GM21825 (cell line): ENCODE data around the gene SLC35E1.

Experiments used
- ATAC-seq: cut with Tn5 transposase; IDR thresholded peaks from one replicate; pipeline ENCODE4 v1.9.1; 2021; ENCODE audit warnings: mild to moderate bottlenecking, moderate library complexity; ENCODE audit not compliant: unreplicated experiment

SLC35E1 gene

DNA sequence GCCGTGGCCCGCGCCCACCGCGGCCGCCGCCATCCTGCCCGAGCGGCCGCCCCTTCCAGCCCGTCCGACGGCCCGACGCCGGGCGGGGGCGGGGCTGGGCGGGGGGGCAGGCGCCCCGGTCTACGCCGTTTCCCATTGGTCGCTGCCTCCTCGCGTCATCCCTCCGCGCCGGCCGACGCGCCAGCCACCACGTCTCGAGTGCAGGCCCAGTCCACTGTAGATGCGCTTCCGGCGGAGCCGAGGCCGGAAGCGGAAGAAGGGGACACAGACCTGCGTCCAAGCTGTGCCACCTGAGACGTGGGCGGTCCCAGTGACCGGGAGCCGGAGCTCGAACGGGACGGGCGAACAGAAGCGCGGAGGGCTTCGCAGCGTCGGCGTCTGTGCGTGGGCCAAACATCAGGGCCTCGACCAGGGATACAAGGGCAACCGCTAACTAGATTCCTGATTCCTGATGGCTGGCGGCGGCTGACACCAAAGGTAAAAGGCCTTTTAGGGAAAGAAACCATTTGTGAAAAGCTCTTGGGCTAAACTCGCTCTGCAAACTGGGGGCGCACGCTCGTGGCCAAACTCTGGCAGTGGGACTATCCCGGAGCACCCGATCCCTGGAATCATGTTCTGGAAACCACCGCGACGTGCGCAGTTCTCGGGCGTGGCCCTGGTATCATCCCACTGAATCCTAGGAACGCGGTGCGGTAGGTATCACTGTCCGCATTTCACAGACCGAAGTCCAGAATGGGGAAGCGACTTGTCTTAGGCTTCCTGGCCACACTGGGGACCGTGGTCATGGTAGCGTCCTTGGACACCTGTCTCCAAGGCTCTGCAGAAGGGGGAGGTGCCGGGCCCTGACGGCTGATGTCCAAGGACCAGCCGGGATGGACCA, at the start of gene SLC35E1:
TSS of gene SLC35E1 (minus strand) at position 84 of the 880 bp plus-strand sequence. CDS start at position 33, 51 bp downstream.
- peak; percentile 72 for ATAC-seq

DNA sequence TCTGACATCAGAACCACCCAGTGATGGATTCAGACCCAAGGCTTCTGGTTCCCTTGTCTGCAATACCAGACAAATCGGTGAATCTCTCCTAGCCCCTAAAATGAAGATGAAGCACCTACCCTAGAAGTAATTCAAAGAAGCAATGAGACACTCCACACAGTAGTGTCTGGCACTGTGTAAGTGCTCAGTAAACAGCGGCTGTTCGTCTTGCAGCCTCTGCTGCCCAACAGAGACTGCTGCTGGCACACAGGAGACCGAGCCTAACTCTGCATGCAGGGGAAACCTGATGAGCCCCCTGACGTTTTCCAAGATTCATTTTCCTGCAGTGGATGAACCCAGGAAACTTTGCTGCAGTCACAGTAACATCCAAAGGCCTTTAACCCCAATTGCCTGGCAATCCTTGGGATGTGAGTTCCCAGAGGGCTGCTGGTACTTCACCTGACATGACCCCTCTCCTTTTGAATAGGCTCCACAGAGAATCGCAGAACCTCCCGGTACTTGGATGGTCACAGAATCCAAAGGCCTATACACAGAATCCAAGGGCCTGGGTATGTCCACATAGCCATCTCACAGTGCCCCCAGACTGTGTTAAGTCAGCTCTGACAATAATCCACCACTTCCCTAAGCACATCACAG, 49.1 kb upstream of the SLC35E1 start:
- no peak for ATAC-seq

DNA sequence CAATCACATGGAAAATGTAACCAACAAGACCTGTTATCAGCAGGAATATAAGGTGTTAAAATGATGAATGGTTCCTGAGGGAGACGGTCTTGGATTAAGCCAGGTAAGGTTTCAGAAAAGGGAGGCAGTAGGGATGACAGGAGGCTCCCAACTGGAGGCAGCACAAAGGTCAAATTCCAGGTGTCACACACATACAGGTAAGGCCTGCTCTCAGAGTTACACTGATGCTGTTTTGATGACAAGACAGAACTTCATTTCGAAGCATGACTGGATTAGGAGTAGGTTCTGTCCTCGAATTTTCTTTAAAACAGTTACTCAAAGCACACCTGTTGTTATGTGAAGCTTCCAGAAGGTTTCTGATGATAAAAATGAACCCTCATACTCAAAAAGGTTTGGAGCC, 48.4 kb upstream of the SLC35E1 start:
- no peak for ATAC-seq

DNA sequence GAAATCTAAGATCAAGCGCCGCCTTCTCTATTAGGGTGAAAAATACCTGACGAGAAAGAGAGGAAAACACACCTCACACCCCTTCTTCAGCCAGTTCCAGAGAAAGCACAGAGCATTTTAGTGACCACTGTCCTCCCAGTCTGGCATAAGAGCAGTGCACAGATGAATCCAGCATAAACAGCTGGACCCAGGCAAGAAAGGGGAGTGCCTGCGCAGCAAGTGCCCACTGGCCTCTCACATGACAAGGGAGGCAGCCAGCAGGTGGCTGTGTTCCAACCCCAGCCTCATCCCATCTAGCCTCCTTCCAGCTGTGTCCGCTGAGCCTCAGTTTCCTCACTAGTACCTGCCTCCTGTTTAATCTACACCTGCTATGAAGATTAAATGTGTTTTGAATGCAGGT, 47.8 kb upstream of the SLC35E1 start:
- no peak for ATAC-seq

DNA sequence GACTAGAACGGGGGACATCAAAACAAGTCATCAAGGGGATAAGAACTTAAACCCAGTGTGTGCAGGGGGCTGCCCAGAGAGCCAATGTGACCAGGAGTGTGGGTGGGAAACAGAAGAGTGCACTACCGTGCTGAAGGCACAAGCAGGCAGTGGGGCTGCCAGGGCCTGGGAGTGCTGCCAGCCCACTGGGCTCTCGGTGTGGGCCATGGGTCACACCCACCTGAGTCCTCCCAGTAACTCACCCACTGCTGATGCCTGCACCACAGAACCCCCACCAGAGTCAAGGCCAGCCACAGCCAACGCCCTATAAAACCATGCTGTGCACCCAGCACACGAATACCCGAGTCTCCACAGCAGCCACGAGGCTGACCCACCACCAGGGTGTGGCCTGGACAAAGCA, 47.2 kb upstream of the SLC35E1 start:
- no peak for ATAC-seq

DNA sequence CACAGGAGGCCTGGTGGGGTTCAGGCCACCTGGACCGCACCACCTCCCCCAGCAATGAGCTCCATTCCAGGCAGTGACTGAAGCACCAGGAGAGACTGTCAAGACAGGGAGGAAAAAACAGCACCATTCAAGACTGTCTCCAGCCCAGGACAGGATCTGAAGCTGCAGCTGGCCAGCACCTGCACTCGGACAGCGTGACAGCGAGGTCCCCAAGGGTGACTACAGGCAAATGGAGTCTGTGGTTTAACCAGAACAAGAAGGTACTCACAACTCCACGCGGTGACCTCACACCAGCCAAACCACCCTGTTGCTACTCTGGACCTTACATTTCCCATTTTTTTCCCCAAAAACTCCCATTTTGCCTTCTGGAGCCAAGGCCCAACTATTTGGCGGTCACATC, 46.0 kb upstream of the SLC35E1 start:
- ATAC-seq, result no peak

DNA sequence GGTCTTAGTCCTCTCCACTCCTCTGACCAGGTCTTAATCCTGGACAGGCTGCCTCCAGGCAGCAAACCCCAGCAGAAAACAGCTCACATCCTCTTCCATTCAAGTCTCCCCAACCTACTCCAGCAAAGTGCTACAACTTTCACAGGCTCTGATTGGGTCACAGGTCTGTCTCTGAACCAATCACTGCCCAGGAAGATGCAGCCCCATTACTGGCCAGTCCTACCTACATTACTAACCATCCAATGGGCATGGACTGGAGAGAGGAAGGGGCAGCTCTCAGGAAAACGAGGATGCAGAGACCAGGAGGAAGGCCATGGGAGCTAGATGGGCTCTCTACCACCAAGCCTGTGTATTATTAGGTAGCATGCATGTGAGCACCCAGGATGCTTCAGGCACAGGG, 43.6 kb upstream of the SLC35E1 start:
- ATAC-seq, result no peak

DNA sequence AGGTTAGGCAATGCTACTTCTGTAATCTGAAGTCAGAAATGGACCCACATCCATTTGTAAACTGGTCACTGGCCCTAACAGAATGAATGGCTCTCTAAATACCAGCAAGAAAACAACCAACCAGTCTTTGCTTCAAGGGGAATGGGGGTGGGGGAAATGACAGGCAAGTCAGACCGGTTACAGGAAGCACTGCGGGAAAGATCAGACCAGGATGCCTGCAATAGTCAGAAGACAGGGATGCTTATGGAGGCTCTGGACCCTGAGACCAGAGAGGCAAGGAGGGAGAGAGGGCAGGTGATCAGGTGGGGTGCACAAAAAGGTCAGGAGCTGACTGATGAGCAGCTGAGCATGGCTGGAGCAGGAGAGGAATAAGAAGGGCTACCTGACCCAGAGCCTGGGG, 42.7 kb upstream of the SLC35E1 start:
- no peak for ATAC-seq

DNA sequence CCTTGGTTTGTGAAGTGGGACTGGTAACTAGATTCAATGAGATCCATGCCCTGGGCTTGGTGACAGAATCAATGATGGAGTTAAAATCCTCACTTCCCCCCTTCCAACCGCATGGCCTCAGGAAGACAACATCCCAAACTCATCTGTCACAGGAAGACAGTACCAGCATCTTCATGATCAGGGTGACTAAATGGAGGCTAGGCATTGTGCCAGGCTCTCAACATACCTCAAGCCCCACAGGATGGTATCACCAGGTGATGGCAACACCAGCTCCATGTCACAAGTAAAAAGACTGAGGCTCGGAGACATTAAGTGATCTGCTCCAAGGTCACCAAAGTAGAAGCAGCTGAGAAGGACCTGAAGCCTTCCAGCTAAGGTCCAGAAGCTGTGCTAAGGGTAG, 41.6 kb upstream of the SLC35E1 start:
- no peak for ATAC-seq

DNA sequence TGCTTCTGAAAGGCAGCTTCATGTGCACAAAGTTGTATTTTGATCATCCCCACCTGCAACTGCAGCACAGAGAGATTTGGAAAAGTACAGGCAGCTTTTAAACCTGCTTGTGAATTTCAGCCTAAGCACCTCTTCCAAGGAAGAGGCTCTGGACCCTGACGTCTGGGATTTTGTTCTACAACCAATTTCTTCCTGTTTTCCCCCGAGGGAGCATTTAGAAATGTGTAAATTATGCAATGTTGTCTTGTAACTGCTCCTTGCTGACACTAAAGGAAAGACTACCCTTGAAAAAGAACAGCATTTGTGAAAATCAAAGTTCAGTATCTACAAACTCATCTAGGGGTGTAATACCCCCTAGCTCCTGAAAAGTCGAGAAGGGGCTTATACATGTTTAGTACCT, 40.4 kb upstream of the SLC35E1 start:
- no peak for ATAC-seq

DNA sequence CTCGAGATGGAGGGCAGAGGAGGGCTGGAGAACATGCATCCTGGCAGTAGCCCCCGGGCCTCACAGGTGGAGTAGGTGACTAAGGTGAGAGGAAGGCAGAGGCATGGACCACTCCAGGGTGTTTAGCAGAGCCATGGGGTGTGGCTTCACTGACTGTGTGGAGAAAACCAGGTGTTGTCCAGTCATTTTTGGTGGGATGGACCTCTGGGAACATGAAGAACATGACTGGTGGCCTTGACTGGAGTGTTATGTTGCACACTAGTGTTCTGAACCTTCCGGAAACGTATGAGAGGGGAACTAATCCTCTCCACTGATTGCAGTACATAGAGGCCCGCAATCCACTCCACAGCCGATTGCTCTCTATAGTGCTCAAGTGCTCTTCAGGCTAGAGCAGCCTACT, 38.9 kb upstream of the SLC35E1 start:
- ATAC-seq, result no peak

DNA sequence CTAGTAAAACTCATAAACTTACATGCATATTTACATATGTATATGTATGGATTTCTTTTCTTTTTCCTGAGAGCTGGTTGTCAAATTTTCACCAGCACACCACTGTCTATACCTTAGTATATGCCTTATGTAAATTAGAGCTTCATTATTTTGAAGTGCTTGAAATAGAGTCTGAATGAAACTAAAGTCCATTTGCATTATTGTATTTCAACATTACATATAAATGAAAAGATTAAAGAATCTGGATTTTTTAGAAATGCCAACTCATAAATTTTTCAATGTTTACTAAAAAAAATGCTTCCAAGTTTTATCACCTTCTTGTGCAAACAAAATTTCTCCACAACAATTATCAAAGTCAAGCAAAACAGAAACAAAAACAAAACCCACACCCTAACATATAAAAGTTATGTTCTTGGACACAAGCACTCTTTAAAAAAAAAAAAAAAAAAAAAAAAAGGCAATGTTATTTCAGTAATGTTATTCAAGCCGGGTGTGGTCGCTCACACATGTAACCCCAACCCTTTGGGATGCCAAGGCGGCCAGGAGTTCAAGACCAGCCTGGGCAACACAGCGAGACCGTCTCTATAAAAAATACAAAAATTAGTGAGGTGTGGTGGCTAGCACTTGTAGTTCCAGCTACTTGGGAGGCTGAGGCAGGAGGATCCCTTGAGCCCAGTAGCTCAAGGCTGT, 37.4 kb upstream of the SLC35E1 start:
- no peak for ATAC-seq

DNA sequence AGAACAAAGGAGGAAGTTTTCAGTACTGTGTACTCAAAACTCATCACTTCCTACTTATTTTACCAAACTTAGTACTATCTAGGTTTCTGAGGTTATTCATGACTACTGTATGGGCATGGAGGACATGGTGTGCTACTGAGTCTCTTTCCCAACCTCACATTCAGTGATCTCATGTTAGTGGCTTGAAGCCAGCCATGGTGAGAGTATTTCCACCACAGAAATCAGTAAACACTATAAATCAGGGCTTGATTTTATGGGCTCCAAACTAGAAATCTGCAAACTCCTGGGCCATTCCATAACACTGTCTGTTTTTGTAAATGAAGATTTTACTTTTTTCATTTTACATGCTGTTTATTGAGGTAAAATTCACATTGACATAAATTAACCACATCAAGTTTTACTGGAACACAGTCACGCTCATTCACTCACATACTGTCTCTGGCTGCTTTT, 36.1 kb upstream of the SLC35E1 start:
- no peak for ATAC-seq

DNA sequence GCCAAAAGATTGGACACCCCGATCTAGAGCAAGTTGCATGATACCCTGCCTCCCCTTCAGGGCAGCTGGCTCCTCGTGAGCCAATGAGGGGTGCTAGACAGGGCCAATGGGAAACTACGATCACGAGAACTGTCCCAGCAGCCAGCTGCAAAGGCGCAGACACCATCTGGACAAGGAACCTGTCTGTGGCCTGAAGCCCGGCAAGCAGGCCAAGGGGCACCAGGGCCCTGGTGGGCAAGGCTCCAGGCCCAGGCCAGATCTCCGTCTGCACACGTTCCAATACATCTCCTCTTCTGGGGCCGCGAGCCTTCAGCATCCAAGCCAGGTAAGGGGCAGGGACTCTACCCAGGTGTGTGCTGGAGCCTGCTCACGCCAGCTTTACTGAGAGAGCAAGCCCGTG, 35.6 kb upstream of the SLC35E1 start:
- ATAC-seq, result no peak

DNA sequence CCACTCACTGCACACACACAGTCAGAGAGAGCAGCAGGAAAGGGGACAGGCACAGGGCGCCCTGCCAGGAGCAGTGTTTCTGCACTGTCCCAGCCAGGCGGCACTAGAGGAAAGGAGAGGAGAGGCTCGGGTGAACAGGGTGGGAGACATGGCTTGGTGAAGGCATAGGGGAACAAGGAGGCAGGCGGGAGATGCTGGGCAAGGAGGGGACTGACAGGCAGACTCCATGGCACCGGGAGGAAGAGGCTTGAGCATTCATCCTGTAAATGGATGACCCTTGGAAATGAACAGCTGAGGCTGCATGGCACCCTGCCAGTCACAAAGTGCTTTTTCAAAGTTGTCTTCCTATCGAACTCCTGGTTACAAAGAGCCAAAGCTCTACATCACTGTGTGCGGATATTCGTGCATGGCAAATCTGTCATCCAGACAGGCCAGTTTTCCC, 33.4 kb upstream of the SLC35E1 start:
- ATAC-seq, result no peak

DNA sequence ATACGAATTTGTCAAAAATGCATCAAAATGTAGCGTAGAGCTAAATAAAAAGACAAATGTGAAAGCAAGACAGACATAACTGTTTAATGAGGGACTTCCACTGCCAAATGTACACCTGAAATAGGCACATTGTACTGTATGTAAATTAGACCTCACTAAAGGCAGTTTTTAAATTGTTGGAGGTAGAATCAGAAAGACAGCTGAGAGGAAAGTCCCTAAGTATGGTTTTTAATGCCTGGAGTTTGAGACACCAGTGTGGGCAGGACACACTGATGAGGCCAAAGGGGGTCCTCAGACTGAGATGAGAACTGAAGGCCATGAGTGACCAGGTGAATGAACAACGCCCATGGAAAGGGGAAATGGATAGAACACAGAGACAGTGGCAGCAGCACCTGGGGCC, 32.9 kb upstream of the SLC35E1 start:
- no peak for ATAC-seq

DNA sequence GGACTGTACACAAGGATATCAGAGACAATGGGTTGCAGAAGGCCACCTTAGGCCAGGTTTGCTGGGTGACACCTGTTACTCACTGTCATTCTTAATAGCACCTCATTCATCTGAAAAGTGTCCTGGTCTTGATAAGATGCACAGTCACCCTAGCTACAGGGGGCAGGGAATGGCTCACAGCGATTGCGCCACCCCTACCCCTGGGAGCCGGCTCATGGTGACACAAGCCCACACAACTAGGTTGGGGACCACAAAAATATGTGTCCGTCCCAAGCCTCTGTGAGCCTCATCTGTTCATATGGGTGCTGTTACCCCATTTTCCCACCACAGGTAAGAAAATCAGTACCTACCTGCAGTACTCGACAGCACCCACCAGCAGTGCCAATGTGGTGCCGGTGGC, 32.4 kb upstream of the SLC35E1 start:
- no peak for ATAC-seq

DNA sequence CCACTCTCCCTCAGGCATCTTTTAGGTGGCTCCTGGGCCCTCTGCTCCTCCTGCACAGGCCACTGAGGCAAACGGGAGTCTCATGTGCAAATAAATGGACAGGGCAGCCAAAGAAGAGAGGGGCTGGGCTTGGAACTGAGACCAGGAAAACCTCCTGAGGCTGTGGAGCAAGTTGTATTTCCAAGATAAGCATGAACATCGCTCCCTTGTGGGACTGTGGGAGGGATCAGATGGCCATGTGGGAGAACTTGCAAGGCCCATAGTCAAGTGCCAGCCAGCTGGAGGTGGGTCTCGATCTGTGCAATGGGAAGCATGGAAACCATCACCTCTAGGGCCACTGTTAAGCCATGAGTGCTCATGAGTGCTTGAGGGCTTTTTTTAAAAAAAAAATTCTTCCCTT, 30.9 kb upstream of the SLC35E1 start:
- no peak for ATAC-seq

DNA sequence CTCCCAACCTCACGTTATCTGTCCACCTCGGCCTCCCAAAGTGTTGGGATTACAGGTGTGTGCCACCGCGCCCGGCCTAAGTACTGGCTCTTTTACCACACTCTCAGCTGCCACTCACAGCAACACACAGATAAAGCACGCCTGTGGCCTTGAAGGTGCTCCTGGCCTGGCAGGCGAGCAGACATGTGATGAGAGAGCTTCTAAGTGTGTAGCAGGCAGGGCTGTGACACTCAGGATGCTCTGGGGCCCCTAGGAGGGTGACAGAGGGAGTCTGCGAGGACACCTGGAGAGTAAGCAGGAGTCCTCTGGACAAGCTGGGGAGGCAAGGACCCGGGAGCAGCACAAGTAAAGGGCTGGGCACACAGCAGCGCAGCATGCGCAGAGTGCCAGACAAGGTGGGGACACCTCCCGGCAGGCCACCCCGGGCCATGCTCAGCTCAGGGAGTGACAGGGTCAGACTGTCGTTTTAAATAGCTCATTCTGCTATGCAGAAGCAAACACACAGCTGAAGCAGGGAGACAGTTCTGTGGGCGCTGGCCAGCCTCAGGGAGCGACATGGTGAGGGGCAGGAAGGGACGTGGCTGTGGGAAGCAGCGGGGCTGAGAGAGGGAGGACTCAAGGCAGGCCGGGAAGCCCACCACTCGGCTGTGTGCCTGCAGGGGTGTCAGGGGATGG, 29.3 kb upstream of the SLC35E1 start:
- ATAC-seq, result no peak

DNA sequence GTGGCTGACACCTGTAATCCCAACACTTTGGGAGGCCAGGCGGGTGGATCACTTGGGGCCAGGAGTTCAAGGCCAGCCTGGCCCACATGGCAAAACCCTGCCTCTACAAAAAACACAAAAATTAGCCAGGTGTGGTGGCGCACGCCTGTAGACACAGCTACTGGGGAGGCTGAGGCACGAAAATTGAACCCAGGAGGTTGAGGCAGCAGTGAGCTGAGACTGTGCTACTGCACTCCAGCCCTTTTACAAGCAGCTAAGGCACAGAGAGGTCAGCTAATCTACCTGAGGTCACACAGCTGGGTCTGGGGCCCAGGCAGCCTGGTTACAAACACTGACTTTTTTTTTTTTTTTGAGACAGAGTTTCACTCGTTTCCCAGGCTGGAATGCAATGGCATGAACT, 28.6 kb upstream of the SLC35E1 start:
- no peak for ATAC-seq

DNA sequence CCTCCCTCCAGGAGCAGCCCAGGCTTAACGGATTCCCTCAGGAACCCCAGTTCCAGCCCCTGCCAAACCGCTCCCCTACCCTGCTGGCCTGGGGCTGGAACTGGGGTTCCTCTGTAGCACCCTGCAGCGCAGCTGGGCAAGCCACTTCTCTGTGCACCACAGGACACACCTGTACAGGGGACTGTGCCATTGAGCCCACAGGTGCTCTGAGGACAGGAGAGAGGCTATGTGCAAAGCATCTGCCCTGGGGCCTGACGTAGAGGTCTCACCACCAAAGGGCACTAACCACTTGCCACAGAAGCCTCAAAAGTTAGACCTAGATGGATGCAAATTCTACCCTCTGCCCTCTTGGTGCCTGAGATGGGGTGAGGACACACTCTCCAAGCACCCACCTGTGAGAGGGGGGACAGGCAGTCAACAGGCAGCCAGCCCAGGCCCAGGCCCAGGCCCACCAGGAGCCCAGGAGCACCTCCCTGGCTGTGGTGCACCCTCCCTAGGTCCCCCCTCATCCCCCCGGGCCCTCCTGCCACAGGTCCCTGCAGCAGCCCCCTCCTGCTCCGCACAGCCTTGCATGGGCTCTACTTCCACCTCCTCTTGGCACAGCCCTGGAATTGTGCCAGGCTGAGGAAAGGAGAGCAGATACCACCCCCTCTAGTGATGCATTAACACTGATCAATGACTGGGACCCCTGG, 27.6 kb upstream of the SLC35E1 start:
- ATAC-seq, result no peak
